Left lung (tissue), 10 donors: ENCODE data around the gene VPS13D. TPM values are rescaled to one million over a fixed set of nuclear protein-coding genes. Genes with fewer than 3 reads are reported as not detected.
A peak's percentile ranks its signal among the peaks of the same experiment; 100 is the strongest.
"Not testable (repeated sequence)": the region's sequence is repeated elsewhere in the genome, so short reads cannot be mapped to it uniquely, and the experiment has no call there.

Experiments
- ATAC-seq: fragments of 200-7000 bp; cut with Tn5 transposase; one replicate; pipeline ENCODE4 v1.9.1; 2020; ENCODE audit warnings: moderate library complexity
- DNase-seq, 4 donors: peaks; one replicate each; pipeline ENCODE4 v3.0.0-alpha.2; 2013 to 2020
- H3K27ac ChIP-seq, 2 donors: fragments of 200-600 bp; sonication (generic) in 1 of 2; one replicate each; pipeline versions ENCODE4 v1.5.0 to v1.8.0; 2020 to 2021
- H3K27me3 ChIP-seq, 2 donors: fragments of 200-600 bp; sonication (generic) in 1 of 2; one replicate each; pipeline versions ENCODE4 v1.5.0 to v1.8.0; 2020 to 2021
- H3K36me3 ChIP-seq, 2 donors: fragments of 200-600 bp; sonication (generic) in 1 of 2; one replicate each; pipeline versions ENCODE4 v1.5.0 to v1.8.0; 2020 to 2021
- H3K4me1 ChIP-seq, 2 donors: fragments of 200-600 bp; one replicate each; pipeline ENCODE4 v1.8.0; 2021
- H3K4me3 ChIP-seq, 2 donors: fragments of 200-600 bp; sonication (generic) in 1 of 2; one replicate each; pipeline versions ENCODE4 v1.5.0 to v1.8.0; 2020 to 2021; ENCODE audit warnings: mild to moderate bottlenecking in 1 of 2
- H3K9me3 ChIP-seq, 2 donors: fragments of 200-600 bp; sonication (generic) in 1 of 2; one replicate each; pipeline versions ENCODE4 v1.5.0 to v1.8.0; 2020 to 2021
- CTCF ChIP-seq, 2 donors: fragments of 200-600 bp; sonication (generic) in 1 of 2; IDR thresholded peaks; one replicate each; pipeline versions ENCODE4 v1.5.0 to v1.8.0; 2021; ENCODE audit warnings: antibody characterized with exemption in 2 of 2
- intact Hi-C, 2 donors: fragments of 100-400 bp; cut with DNase I; formaldehyde crosslinking; loops; one replicate each; pipeline versions ENCODE4 v1.11.2 to v1.14.2; 2022
- polyA plus RNA-seq, 6 donors: library from polyadenylated mRNA; unstranded; fragments of 120-200 nt; gene quantifications; one replicate each; pipeline ENCODE4 v1.2.1, GENCODE V29; 2013; ENCODE audit not compliant: insufficient read length in 6 of 6
- total RNA-seq, 2 donors: library from RNA; stranded (reverse); fragmentation: NEBNext Ultra II Directional; extraction: Animal tissue kit (Norgen Biotek cat#: 25700); gene quantifications; one replicate each; pipeline ENCODE4 v1.2.1, GENCODE V29; 2021
- donor health status: DM: no; HTN: yes; CAD: no.
- donor health status: DM: no; HTN: no; CAD: no.

The VPS13D gene
- total and polyA plus RNA-seq, 8 donors: 26.6 to 62.3 (median 30.2) TPM

GRCh38 chr1:12537906-12538461 lies 308.2 kb downstream of the VPS13D start:
- H3K4me3 ChIP-seq: no peak overlapping the region
- H3K27me3 ChIP-seq: no peaks in the 10 kb centered on the region
- ATAC-seq: no peak
- intact Hi-C loops: no loop called here
- peaks cover 7 to 18% of the 10 kb centered on the region in 2 donors for H3K4me1 ChIP-seq
- TF ChIP-seq CTCF (IDR thresholded peaks at IDR 0.05): no peak
- peak in 1 of 4 donors; percentile 3 for DNase-seq
- no peaks in the 10 kb centered on the region for H3K36me3 ChIP-seq
- peaks cover 0 to 12% of the 10 kb centered on the region in 2 donors for H3K9me3 ChIP-seq
- H3K27ac ChIP-seq: no peak overlapping the region

- intact Hi-C loops: not testable (repeated sequence)
- H3K4me1 ChIP-seq: peaks cover 7 to 18% of the 10 kb centered on the region in 2 donors
Measured at GRCh38 chr1:12538536-12538935, 308.7 kb downstream of the VPS13D start.

GRCh38 chr1:12539320-12539704 lies 309.5 kb downstream of the VPS13D start:
- intact Hi-C loops: no loop called here
- Histone ChIP-seq H3K4me3 (no peak overlapping the region), H3K9me3 (peaks cover 0 to 12% of the 10 kb centered on the region in 2 donors), H3K27ac (no peak overlapping the region), H3K36me3 (no peaks in the 10 kb centered on the region), H3K27me3 (no peaks in the 10 kb centered on the region), H3K4me1 (peaks cover 7 to 18% of the 10 kb centered on the region in 2 donors)
- ATAC-seq: no peak
- no peak for TF ChIP-seq CTCF (IDR thresholded peaks at IDR 0.05)
- peak in 1 of 4 donors; percentile 18 for DNase-seq

More at GRCh38 chr1:12538536-12538935, 308.7 kb downstream of the VPS13D start:
- H3K36me3 ChIP-seq, H3K27me3 ChIP-seq, DNase-seq, ATAC-seq, H3K4me3 ChIP-seq, H3K27ac ChIP-seq: not testable (repeated sequence)
- peaks cover 0 to 12% of the 10 kb centered on the region in 2 donors for H3K9me3 ChIP-seq

- Histone ChIP-seq H3K9me3 (peaks cover 0 to 12% of the 10 kb centered on the region in 2 donors), H3K4me3 (no peak overlapping the region), H3K27me3 (no peaks in the 10 kb centered on the region), H3K27ac (peak overlapping the region in 1 of 2 donors; percentile 23), H3K4me1 (peaks cover 7 to 18% of the 10 kb centered on the region in 2 donors), H3K36me3 (no peaks in the 10 kb centered on the region)
- DNase-seq (peak; percentile 76 to 89 (median 82)), ATAC-seq (peak; percentile 78)
- TF ChIP-seq CTCF (IDR thresholded peaks at IDR 0.05): no peak
- intact Hi-C loops: no loop called here
Measured at GRCh38 chr1:12539705-12540579, 310.1 kb downstream of the VPS13D start.

GRCh38 chr1:12540580-12541273 lies 310.9 kb downstream of the VPS13D start:
- intact Hi-C loops: no loop called here
- no peaks in the 10 kb centered on the region for H3K36me3 ChIP-seq
- H3K27ac ChIP-seq: peak overlapping the region in 1 of 2 donors; percentile 23

More at GRCh38 chr1:12540580-12541273, 310.9 kb downstream of the VPS13D start:
- no peak for TF ChIP-seq CTCF (IDR thresholded peaks at IDR 0.05)
- Histone ChIP-seq H3K4me3 (no peak overlapping the region), H3K27me3 (no peaks in the 10 kb centered on the region), H3K9me3 (peaks cover 0 to 7% of the 10 kb centered on the region in 2 donors), H3K4me1 (peaks cover 7 to 18% of the 10 kb centered on the region in 2 donors)
- ATAC-seq (no peak), DNase-seq (no peak)
